HepG2 (cell line): ENCODE measurements around the gene KCNQ1OT1. TPM values are rescaled to one million over a fixed set of nuclear protein-coding genes. Genes with fewer than 3 reads are reported as not detected.

Experiments
- ARNT2 ChIP-seq: sonication (generic); formaldehyde crosslinking; IDR thresholded peaks from 2 replicates; pipeline ENCODE4 v1.8.0; 2022; ENCODE audit warnings: mild to moderate bottlenecking, low read depth, missing genetic modification reagents, moderate library complexity
- CHD2 ChIP-seq: IDR thresholded peaks from 2 replicates; pipeline ENCODE4 v1.6.1; 2011; ENCODE audit warnings: low read depth, low read length, improper control_type of control experiment
- HNF4A ChIP-seq: sonication (generic); formaldehyde crosslinking; IDR thresholded peaks from 2 replicates; pipeline ENCODE4 v1.4.0; 2020; ENCODE audit warnings: missing genetic modification reagents
- HNRNPK ChIP-seq: fragments of 200-400 bp; formaldehyde crosslinking; IDR thresholded peaks from 2 replicates; pipeline ENCODE4 v1.6.1; 2018; ENCODE audit warnings: low read length, low read depth, moderate library complexity, mild to moderate bottlenecking; ENCODE audit not compliant: poor library complexity, severe bottlenecking
- JUNB ChIP-seq: sonication (generic); formaldehyde crosslinking; IDR thresholded peaks from 2 replicates; pipeline ENCODE4 v1.8.0; 2022; ENCODE audit warnings: missing genetic modification reagents, mild to moderate bottlenecking, borderline replicate concordance
- MAFF ChIP-seq: IDR thresholded peaks from 2 replicates; pipeline ENCODE4 v1.6.1; 2011; ENCODE audit warnings: low read depth, low read length, improper control_type of control experiment
- MEIS1 ChIP-seq: sonication (generic); formaldehyde crosslinking; IDR thresholded peaks from 2 replicates; pipeline ENCODE4 v1.9.0; 2021; ENCODE audit warnings: mild to moderate bottlenecking, missing genetic modification reagents, moderate library complexity, borderline replicate concordance
- NCOR1 ChIP-seq: fragments of 200-600 bp; sonication (generic); IDR thresholded peaks from 2 replicates; pipeline ENCODE4 v1.7.0; 2017; ENCODE audit warnings: antibody characterized with exemption, low read length, borderline replicate concordance
- PCBP1 ChIP-seq: fragments of 200-400 bp; formaldehyde crosslinking; IDR thresholded peaks from 2 replicates; pipeline ENCODE4 v1.6.1; 2017; ENCODE audit warnings: mild to moderate bottlenecking, low read depth, low read length, borderline replicate concordance
- ZNF234 ChIP-seq: sonication (generic); formaldehyde crosslinking; conservative IDR thresholded peaks from 2 replicates; pipeline ENCODE4 v1.5.1; 2020; ENCODE audit warnings: mild to moderate bottlenecking, missing genetic modification reagents
- ZNF354B ChIP-seq: sonication (generic); formaldehyde crosslinking; IDR thresholded peaks from 2 replicates; pipeline ENCODE4 v1.8.0; 2022; ENCODE audit warnings: mild to moderate bottlenecking, missing genetic modification reagents
- ZNF367 ChIP-seq: sonication (generic); formaldehyde crosslinking; IDR thresholded peaks from 2 replicates; pipeline ENCODE4 v1.4.0; 2020; ENCODE audit warnings: missing genetic modification reagents, borderline replicate concordance
- ZNF431 ChIP-seq: sonication (generic); formaldehyde crosslinking; IDR thresholded peaks from 2 replicates; pipeline ENCODE4 v1.9.0; 2022; ENCODE audit warnings: missing genetic modification reagents, low read depth, mild to moderate bottlenecking, borderline replicate concordance
- ZNF678 ChIP-seq: sonication (generic); formaldehyde crosslinking; IDR thresholded peaks from 2 replicates; pipeline ENCODE4 v1.4.0; 2020; ENCODE audit warnings: mild to moderate bottlenecking, missing genetic modification reagents
- ZNF710 ChIP-seq: sonication (generic); formaldehyde crosslinking; IDR thresholded peaks from 2 replicates; pipeline ENCODE4 v1.5.0; 2020; ENCODE audit warnings: mild to moderate bottlenecking, missing genetic modification reagents, borderline replicate concordance
- ZNF713 ChIP-seq: sonication (generic); formaldehyde crosslinking; IDR thresholded peaks from 2 replicates; pipeline ENCODE4 v1.4.0; 2020; ENCODE audit warnings: mild to moderate bottlenecking, missing genetic modification reagents
- ZNF841 ChIP-seq: sonication (generic); formaldehyde crosslinking; IDR thresholded peaks from 2 replicates; pipeline ENCODE4 v1.8.1; 2023; ENCODE audit warnings: missing genetic modification reagents, borderline replicate concordance
- ZSCAN29 ChIP-seq: sonication (generic); formaldehyde crosslinking; conservative IDR thresholded peaks from 2 replicates; pipeline ENCODE4 v1.4.0; 2020; ENCODE audit warnings: mild to moderate bottlenecking, missing genetic modification reagents
- polyA plus RNA-seq, 8 experiments: library from polyadenylated mRNA; depleted of rRNA in 3 of 8; stranded (reverse) in 7 of 8; unstranded in 1 of 8; fragments of >200 nt; fragmentation: Illumina TruSeq in 4 of 8; extraction: Trizol in 4 of 8; gene quantifications; 2 replicates each; pipeline versions ENCODE4 v1.2.1 to v1.2.3, GENCODE V29; 2011 to 2016; ENCODE audit warnings: low read depth in 4 of 8, missing spikeins in 1 of 8, mixed read lengths in 1 of 8; ENCODE audit not compliant: insufficient read depth in 1 of 8
- total RNA-seq, 5 experiments: library from RNA; depleted of rRNA; stranded (reverse); fragments of >200 nt; fragmentation: Illumina TruSeq; extraction: Trizol; gene quantifications; 2 replicates each; pipeline ENCODE4 v1.2.3, GENCODE V29; 2016; ENCODE audit warnings: low read depth in 1 of 5
- TF ChIP-seq, protein P1 (sequence below): IDR thresholded peaks from 2 replicates; pipeline ENCODE4 v1.6.1; 2016; ENCODE audit warnings: control low read depth
- TF ChIP-seq, protein P2 (sequence below): IDR thresholded peaks from 2 replicates; pipeline ENCODE4 v1.6.1; 2016; ENCODE audit warnings: missing compliant biosample characterization, missing genetic modification reagents, borderline replicate concordance
- TF ChIP-seq, protein P3 (sequence below): sonication (generic); formaldehyde crosslinking; conservative IDR thresholded peaks from 2 replicates; pipeline ENCODE4 v1.4.0; 2020; ENCODE audit warnings: missing genetic modification reagents
- TF ChIP-seq, protein P4 (sequence below): sonication (generic); formaldehyde crosslinking; IDR thresholded peaks from 2 replicates; pipeline ENCODE4 v1.5.0; 2020; ENCODE audit warnings: missing genetic modification reagents, mild to moderate bottlenecking, borderline replicate concordance

The KCNQ1OT1 gene
- total and polyA plus RNA-seq, 2 of the 13 experiments (the other 11 are each of a cell fraction or from before 2014, with no cell fraction given), result 1.3 to 18.9 TPM

DNA sequence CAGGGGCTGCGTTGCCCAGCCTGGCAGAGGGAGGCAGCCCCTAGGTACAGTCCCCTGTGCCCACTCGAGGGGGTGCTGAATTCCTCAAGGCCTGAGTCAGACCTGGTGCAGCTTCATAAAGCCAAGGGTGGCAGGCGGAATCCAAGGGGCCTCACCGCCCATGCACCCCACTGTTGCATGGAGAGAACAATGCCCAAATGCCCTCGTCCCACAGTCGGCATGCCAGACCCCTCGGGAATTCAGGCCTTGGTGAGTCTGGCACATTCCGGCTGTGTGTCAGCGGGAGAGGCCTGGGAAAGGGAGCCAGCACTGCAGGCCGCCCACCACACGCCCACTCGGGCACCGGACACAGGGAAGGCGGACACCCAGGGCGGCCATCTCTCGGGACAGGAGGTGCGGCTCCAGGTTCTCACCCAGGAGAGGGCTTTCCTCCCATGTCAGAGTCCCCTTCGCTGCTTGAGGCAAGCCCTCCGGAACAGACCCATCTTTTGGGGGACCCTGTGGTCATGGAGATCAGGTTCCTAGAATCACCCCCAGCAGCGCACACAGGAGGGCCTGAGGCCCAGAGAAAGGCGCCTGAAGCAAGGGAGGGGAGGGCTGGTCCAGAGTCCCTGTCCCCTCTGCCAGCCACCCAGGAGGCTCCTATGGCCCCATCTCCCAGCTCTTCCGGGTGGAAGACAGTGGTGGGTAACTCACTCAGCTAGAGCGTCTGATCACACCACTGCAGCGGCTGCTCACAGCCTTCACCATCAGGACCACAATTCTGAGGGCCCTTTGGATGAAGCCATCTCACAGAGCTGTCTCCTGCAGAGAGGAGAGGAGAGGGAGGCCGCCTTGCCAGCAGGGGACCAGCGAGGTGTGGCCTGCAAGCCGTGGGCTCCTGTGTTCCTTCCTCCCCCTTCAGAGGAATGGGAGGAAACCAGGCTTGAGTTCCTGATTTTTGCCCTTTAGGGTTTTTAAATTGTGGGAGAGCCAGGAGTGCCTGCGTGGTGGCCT, 31.6 kb upstream of the KCNQ1OT1 start (continued):
- TF ChIP-seq ARNT2, result no peak
- no peak; the same call in 1 of the 2 replicates for TF ChIP-seq ZNF710
- no peak for TF ChIP-seq ZSCAN29
- 0 out of 2 replicates have a peak, but pooled peaks have one; percentile 42 for TF ChIP-seq PCBP1
- TF ChIP-seq ZNF713, result no peak
- no peak for TF ChIP-seq HNRNPK
- TF ChIP-seq ZNF431 (CRISPR knock-in tag), result no peak
- TF ChIP-seq, protein P1, sequence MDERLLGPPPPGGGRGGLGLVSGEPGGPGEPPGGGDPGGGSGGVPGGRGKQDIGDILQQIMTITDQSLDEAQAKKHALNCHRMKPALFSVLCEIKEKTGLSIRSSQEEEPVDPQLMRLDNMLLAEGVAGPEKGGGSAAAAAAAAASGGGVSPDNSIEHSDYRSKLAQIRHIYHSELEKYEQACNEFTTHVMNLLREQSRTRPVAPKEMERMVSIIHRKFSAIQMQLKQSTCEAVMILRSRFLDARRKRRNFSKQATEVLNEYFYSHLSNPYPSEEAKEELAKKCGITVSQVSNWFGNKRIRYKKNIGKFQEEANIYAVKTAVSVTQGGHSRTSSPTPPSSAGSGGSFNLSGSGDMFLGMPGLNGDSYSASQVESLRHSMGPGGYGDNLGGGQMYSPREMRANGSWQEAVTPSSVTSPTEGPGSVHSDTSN (CRISPR knock-in tag), result no peak
- no peak for TF ChIP-seq ZNF367 (CRISPR knock-in tag)
- 0 out of 2 replicates have a peak, but pooled peaks have one; percentile 40 for TF ChIP-seq MEIS1 (CRISPR knock-in tag)
- TF ChIP-seq, protein P2, sequence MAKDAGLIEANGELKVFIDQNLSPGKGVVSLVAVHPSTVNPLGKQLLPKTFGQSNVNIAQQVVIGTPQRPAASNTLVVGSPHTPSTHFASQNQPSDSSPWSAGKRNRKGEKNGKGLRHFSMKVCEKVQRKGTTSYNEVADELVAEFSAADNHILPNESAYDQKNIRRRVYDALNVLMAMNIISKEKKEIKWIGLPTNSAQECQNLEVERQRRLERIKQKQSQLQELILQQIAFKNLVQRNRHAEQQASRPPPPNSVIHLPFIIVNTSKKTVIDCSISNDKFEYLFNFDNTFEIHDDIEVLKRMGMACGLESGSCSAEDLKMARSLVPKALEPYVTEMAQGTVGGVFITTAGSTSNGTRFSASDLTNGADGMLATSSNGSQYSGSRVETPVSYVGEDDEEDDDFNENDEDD (CRISPR knock-in tag), result no peak; the same call in 1 of the 2 replicates
- TF ChIP-seq ZNF354B (CRISPR knock-in tag), result 0 out of 2 replicates have a peak, but pooled peaks have one; percentile 54
- no peak for TF ChIP-seq NCOR1
- no peak for TF ChIP-seq MAFF
- TF ChIP-seq ZNF234, result no peak
- TF ChIP-seq ZNF841 (CRISPR knock-in tag), result no peak
- TF ChIP-seq, protein P3, sequence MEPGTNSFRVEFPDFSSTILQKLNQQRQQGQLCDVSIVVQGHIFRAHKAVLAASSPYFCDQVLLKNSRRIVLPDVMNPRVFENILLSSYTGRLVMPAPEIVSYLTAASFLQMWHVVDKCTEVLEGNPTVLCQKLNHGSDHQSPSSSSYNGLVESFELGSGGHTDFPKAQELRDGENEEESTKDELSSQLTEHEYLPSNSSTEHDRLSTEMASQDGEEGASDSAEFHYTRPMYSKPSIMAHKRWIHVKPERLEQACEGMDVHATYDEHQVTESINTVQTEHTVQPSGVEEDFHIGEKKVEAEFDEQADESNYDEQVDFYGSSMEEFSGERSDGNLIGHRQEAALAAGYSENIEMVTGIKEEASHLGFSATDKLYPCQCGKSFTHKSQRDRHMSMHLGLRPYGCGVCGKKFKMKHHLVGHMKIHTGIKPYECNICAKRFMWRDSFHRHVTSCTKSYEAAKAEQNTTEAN, result peak; percentile 34; the same call in 1 of the 2 replicates
- no peak for TF ChIP-seq JUNB (CRISPR knock-in tag)
- no peak for TF ChIP-seq CHD2
- TF ChIP-seq ZNF678 (CRISPR knock-in tag), result no peak
- TF ChIP-seq HNF4A (CRISPR knock-in tag), result peak; percentile 12; the same call in 1 of the 2 replicates
- TF ChIP-seq, protein P4, sequence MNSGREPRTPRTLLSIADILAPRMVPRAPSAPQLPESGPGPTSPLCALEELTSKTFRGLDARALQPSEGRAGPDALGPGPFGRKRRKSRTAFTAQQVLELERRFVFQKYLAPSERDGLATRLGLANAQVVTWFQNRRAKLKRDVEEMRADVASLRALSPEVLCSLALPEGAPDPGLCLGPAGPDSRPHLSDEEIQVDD (CRISPR knock-in tag), result no peak
